Middle frontal gyrus (tissue), 1 donor: ENCODE results near the gene INPP4A.

ENCODE experiments used
- DNase-seq: peaks from one replicate; pipeline ENCODE4 v3.0.0-alpha.2; 2015; ENCODE audit warnings: low spot score; ENCODE audit errors: extremely low spot score

INPP4A gene

GRCh38 chr2:98459496-98460175 is 15.0 kb downstream of the INPP4A start:
- no peak for DNase-seq

GRCh38 chr2:98460573-98461497 is 16.2 kb downstream of the INPP4A start:
- no peak for DNase-seq

- DNase-seq: no peak
Measured at GRCh38 chr2:98461498-98462049, 16.9 kb downstream of the INPP4A start.

- DNase-seq: no peak
Measured at GRCh38 chr2:98463081-98463481, 18.4 kb downstream of the INPP4A start.

GRCh38 chr2:98463551-98463971 is 18.9 kb downstream of the INPP4A start:
- no peak for DNase-seq

GRCh38 chr2:98463988-98464771 is 19.5 kb downstream of the INPP4A start:
- DNase-seq: no peak

GRCh38 chr2:98464772-98465310 is 20.2 kb downstream of the INPP4A start:
- no peak for DNase-seq

GRCh38 chr2:98465456-98466226 is 21.0 kb downstream of the INPP4A start:
- no peak for DNase-seq

- no peak for DNase-seq
Measured at GRCh38 chr2:98467082-98467536, 22.5 kb downstream of the INPP4A start.

- no peak for DNase-seq
Measured at GRCh38 chr2:98467652-98468051, 23.0 kb downstream of the INPP4A start.

- DNase-seq: no peak
Measured at GRCh38 chr2:98468621-98469236, 24.1 kb downstream of the INPP4A start.

GRCh38 chr2:98469862-98470544 is 25.3 kb downstream of the INPP4A start:
- no peak for DNase-seq

GRCh38 chr2:98470851-98471255 is 26.2 kb downstream of the INPP4A start:
- no peak for DNase-seq

- no peak for DNase-seq
Measured at GRCh38 chr2:98471402-98472131, 26.9 kb downstream of the INPP4A start.

- no peak for DNase-seq
Measured at GRCh38 chr2:98472132-98472650, 27.5 kb downstream of the INPP4A start.

- no peak for DNase-seq
Measured at GRCh38 chr2:98472961-98473746, 28.5 kb downstream of the INPP4A start.

GRCh38 chr2:98473995-98474780 is 29.5 kb downstream of the INPP4A start:
- no peak for DNase-seq
